ENCODE data around the gene KIAA0232. TPM values are rescaled to one million over a fixed set of nuclear protein-coding genes. Genes with fewer than 3 reads are reported as not detected.

KIAA0232 gene
- total and polyA plus RNA-seq, 2 experiments from 2014 or later, result 11.3 to 34.3 TPM

DNA sequence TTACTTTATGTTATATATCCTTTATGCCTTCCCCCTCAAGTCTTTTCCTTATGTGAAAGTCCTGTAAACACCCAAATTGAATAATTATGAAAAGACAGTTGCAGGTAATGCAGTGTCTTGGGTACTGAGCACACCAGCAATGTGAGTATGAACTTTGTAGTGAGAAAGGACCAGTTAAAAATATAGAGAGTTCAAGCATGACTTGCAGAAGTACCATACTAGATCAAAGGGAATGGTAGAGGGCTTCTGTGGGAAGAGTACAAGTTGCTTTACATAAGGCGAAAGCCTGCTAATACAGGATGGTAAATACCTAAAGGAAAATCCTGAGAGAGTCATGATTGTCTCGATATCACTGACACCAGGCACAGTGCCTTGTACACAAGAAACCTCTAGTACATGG is 25.7 kb downstream of the KIAA0232 start:
- peaks cover 99% of the 10 kb centered on the region for H3K79me2 ChIP-seq
- no peaks in the 10 kb centered on the region for H3K27me3 ChIP-seq
- no peak overlapping the region for H3K27ac ChIP-seq
- H3K4me2 ChIP-seq, result no peak overlapping the region
- H3K9me3 ChIP-seq (ENCODE audit: low read depth), result no peaks in the 10 kb centered on the region
- no peak for DNase-seq (ENCODE audit: low spot score)
- no peak overlapping the region for H2AFZ ChIP-seq
- WGBS (ENCODE audit: low lambda C conversion rate, missing lambda C conversion rate), result 97% methylated on average over 2 of the region's 2 CpGs
- no peak for TF ChIP-seq EZH2 (IDR thresholded peaks at IDR 0.05; ENCODE audit: borderline replicate concordance)
- TF ChIP-seq CTCF (IDR thresholded peaks at IDR 0.05; ENCODE audit: poor library complexity), result no peak
- no peak for TF ChIP-seq EZH2phosphoT487 (IDR thresholded peaks at IDR 0.05; ENCODE audit: low read depth, severe bottlenecking, unreplicated experiment)
- no peaks in the 10 kb centered on the region for H3K36me3 ChIP-seq (replicated peaks; ENCODE audit: insufficient read depth, low read depth)
- H3K4me1 ChIP-seq (ENCODE audit: insufficient read depth), result no peaks in the 10 kb centered on the region
- H4K20me1 ChIP-seq (ENCODE audit: insufficient read depth, poor library complexity, severe bottlenecking), result peaks cover 73% of the 10 kb centered on the region
- no peak overlapping the region for H3K4me3 ChIP-seq
- H3K9me2 ChIP-seq (replicated peaks; ENCODE audit: insufficient read depth), result no peaks in the 10 kb centered on the region

GRCh38 chr4:6811165-6811564 is 28.6 kb downstream of the KIAA0232 start:
- peaks cover 60% of the 10 kb centered on the region for H4K20me1 ChIP-seq (ENCODE audit: insufficient read depth, poor library complexity, severe bottlenecking)
- TF ChIP-seq CTCF (IDR thresholded peaks at IDR 0.05; ENCODE audit: poor library complexity), result no peak

GRCh38 chr4:6812766-6813165 is 30.2 kb downstream of the KIAA0232 start:
- no peak overlapping the region for H3K4me2 ChIP-seq
- H4K20me1 ChIP-seq (ENCODE audit: insufficient read depth, poor library complexity, severe bottlenecking), result peaks cover 48% of the 10 kb centered on the region
- no peak overlapping the region for H2AFZ ChIP-seq
- DNase-seq (ENCODE audit: low spot score), result no peak
- no peaks in the 10 kb centered on the region for H3K27me3 ChIP-seq
- H3K79me2 ChIP-seq, result peaks cover 100% of the 10 kb centered on the region
- no peaks in the 10 kb centered on the region for H3K9me2 ChIP-seq (replicated peaks; ENCODE audit: insufficient read depth)
- no peak for TF ChIP-seq CTCF (IDR thresholded peaks at IDR 0.05; ENCODE audit: poor library complexity)
- no peak for TF ChIP-seq EZH2 (IDR thresholded peaks at IDR 0.05; ENCODE audit: borderline replicate concordance)
- TF ChIP-seq EZH2phosphoT487 (IDR thresholded peaks at IDR 0.05; ENCODE audit: low read depth, severe bottlenecking, unreplicated experiment), result no peak
- H3K27ac ChIP-seq, result no peak overlapping the region
- no peak overlapping the region for H3K4me3 ChIP-seq
- H3K9me3 ChIP-seq (ENCODE audit: low read depth), result no peaks in the 10 kb centered on the region
- no peaks in the 10 kb centered on the region for H3K36me3 ChIP-seq (replicated peaks; ENCODE audit: insufficient read depth, low read depth)
- no peaks in the 10 kb centered on the region for H3K4me1 ChIP-seq (ENCODE audit: insufficient read depth)

More at GRCh38 chr4:6811165-6811564, 28.6 kb downstream of the KIAA0232 start:
- Histone ChIP-seq H3K36me3 (replicated peaks; ENCODE audit: insufficient read depth, low read depth) (no peaks in the 10 kb centered on the region), H3K27ac (no peak overlapping the region), H3K79me2 (peaks cover 99% of the 10 kb centered on the region), H2AFZ (no peak overlapping the region), H3K9me2 (replicated peaks; ENCODE audit: insufficient read depth) (no peaks in the 10 kb centered on the region), H3K4me2 (no peak overlapping the region), H3K27me3 (no peaks in the 10 kb centered on the region), H3K9me3 (ENCODE audit: low read depth) (no peaks in the 10 kb centered on the region), H3K4me3 (no peak overlapping the region), H3K4me1 (ENCODE audit: insufficient read depth) (no peaks in the 10 kb centered on the region)
- WGBS (ENCODE audit: low lambda C conversion rate, missing lambda C conversion rate), result 84% methylated on average over 6 of the region's 6 CpGs
- no peak for DNase-seq (ENCODE audit: low spot score)

DNA sequence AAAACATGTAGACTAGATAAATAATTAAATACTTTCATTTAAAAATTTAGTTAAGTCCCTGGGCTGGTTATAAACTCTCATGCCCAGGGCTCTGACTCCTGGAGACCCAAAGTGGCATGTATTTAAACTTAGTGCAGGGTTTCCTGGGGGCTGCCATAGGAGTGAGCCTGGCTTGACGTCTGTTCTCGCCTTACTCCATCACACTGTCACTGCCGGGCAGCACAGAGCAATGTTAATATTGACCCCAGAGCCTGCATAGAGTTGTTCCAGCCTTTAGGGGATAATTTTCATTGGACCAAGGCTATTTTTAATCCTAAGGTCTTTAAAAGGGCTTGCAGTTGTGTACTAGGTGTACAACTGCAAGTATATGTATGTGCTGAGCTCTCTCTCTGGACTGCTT is 31.2 kb downstream of the KIAA0232 start:
- H2AFZ ChIP-seq, result no peak overlapping the region
- WGBS (ENCODE audit: low lambda C conversion rate, missing lambda C conversion rate), result 91% methylated on average over 3 of the region's 3 CpGs
- H3K4me2 ChIP-seq, result no peak overlapping the region
- TF ChIP-seq EZH2phosphoT487 (IDR thresholded peaks at IDR 0.05; ENCODE audit: low read depth, severe bottlenecking, unreplicated experiment), result no peak
- no peak for TF ChIP-seq EZH2 (IDR thresholded peaks at IDR 0.05; ENCODE audit: borderline replicate concordance)
- TF ChIP-seq CTCF (IDR thresholded peaks at IDR 0.05; ENCODE audit: poor library complexity), result no peak
- H3K9me2 ChIP-seq (replicated peaks; ENCODE audit: insufficient read depth), result no peaks in the 10 kb centered on the region
- DNase-seq (ENCODE audit: low spot score), result no peak
- H3K27me3 ChIP-seq, result no peaks in the 10 kb centered on the region
- H3K36me3 ChIP-seq (replicated peaks; ENCODE audit: insufficient read depth, low read depth), result no peaks in the 10 kb centered on the region
- no peak overlapping the region for H3K4me3 ChIP-seq
- H3K4me1 ChIP-seq (ENCODE audit: insufficient read depth), result no peaks in the 10 kb centered on the region
- no peak overlapping the region for H3K27ac ChIP-seq
- peaks cover 38% of the 10 kb centered on the region for H4K20me1 ChIP-seq (ENCODE audit: insufficient read depth, poor library complexity, severe bottlenecking)
- H3K9me3 ChIP-seq (ENCODE audit: low read depth), result no peaks in the 10 kb centered on the region
- H3K79me2 ChIP-seq, result peaks cover 100% of the 10 kb centered on the region
